Posterior cingulate gyrus (tissue), 11 donors: Measurements from ENCODE around the gene CCDC60.
A peak's percentile ranks its signal among the peaks of the same experiment; 100 is the strongest.

Source experiments
- DNase-seq, 10 donors: peaks; one replicate each; pipeline versions ENCODE4 v3.0.0 to v3.0.0-alpha.2; 2020 to 2021; ENCODE audit warnings: mixed read lengths in 3 of 10
- intact Hi-C: fragments of 100-400 bp; cut with DNase I; formaldehyde crosslinking; loops from one replicate; pipeline ENCODE4 v1.15.1; 2023

The CCDC60 gene

GRCh38 chr12:119431151-119431550 is 96.6 kb downstream of the CCDC60 start:
- DNase-seq = no peak
- intact Hi-C loops = no loop called here

DNA sequence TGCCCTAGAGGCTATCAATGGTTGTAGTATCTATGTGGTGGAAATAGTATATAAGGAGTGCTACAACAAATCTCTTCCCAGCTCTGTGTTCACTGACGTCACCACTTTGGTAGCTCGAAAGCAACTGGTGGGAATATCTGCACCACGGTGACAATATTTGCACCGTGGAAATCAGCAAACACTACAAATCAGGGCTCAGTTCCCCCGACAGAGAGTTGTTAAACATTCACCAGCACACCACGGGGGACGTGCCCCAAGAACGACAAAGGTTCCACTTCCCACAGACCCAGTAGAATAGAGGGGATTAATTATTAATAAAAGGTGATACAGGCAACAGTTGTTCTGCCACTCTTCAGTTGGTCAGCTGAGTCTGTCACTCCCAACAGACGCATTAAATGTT is 98.4 kb downstream of the CCDC60 start:
- DNase-seq = no peak
- intact Hi-C loops = no loop called here

DNA sequence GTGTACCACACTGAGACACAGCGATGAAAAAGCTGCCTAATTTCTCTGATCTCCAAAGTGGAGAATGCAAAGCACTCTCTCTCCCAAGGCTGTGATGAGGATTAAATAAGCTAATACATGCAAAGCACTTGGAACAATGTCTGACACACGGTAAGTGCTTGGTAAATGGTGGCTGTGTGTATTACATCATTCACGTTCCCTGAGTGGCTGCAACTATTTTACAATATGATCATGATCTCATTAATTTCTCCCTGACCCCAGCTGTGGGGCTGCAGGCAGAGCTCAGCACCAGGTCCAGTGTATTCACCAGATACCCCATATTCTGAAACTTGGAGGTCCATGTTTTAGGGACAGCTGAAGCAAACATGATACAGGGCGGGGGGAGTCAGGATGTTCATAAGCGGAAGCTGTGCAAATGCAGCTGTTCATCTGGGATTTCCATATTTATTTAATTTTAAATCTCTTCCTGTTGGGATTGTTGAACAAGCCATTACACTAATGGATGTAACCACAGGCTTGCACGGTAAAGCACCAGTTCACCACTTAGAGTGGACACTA is 106.4 kb downstream of the CCDC60 start:
- intact Hi-C loops = no loop called here

GRCh38 chr12:119444462-119445044 is 110.0 kb downstream of the CCDC60 start:
- peak in 9 of 10 donors; percentile 12 to 90 (median 37) for DNase-seq
- intact Hi-C loops = no loop called here

More for the DNA sequence above, 106.4 kb downstream of the CCDC60 start:
- DNase-seq = no peak

DNA sequence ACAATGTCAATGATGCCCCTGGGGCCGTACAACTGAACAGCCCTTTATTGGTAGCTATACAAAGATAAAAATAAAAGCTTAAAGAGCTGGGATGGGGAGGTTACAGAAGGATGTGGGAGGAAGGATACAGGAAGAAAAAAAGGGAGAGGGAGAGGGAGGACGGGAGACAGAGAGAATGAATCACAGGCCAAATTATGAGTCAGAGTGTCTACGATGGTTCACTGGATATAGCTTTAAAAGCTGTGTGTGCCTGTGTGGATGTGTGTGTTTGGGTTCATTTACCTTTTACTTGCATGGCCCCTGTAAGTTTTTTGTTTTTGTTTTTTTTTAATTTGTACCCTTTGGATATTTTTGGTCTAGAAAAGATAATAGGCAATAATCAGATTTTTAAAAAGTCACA is 111.9 kb downstream of the CCDC60 start:
- no peak for DNase-seq
- intact Hi-C loops = no loop called here

DNA sequence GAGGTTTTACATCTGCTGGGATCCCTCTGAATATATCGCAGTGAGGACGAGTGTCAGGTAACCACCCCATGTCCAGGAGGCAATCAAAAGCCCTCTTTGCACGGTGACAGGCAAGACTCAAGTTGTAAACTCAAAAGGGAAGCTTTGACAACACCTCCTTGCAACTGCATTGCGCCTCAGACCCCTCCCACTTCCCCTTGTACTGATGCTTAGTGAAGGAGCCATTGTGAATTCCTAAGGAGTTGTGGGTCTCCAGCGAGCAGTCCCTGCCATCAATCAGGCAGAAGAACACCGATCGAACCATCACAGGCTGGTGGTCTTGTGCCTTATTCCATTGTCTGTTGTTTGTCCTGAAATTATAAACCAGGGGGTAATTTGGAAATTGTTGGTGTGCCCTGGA is 112.6 kb downstream of the CCDC60 start:
- no peak for DNase-seq
- intact Hi-C loops = no loop called here

GRCh38 chr12:119447618-119448017 is 113.1 kb downstream of the CCDC60 start:
- intact Hi-C loops = no loop called here
- DNase-seq = no peak

- DNase-seq = no peak
- intact Hi-C loops = no loop called here
Measured at GRCh38 chr12:119448611-119449131, 114.1 kb downstream of the CCDC60 start.

DNA sequence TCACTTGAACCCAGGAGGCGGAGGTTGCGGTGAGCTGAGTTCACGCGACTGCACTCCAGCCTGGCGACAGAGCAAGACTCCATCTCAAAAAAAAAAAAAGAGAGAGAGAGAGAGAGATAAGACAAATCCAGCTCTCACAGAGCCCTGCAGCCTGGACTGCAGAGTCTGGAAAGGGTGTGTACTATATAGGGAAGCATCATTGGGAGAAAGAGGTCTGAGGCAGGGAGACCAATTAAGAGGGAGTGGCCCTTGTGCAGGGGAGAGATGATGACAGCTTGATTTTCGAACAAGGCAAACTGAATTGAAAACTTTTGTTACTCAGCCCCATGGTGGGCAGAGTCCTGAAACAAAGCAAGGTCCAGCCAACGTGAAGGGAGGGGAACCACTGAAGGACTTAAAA is 116.2 kb downstream of the CCDC60 start:
- intact Hi-C loops = no loop called here
- no peak for DNase-seq

DNA sequence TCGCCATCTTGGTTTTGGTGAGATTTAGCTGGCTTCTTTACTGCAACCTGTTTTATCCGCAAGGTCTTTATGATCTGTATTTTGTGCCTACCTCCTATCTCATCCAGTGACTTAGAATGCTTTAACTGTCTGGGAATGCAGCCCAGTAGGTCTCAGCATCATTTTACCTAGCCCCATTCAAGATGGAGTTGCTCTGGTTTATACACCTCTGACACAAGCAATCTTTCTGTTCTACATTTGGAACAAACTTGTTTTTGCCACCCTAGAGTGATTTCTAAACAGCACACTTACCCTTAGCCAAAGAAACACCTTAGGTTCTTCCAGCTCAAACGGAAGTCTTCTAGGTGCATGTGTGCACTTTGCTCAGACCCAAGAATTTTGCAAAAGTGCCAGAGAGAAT is 122.3 kb downstream of the CCDC60 start:
- intact Hi-C loops = no loop called here
- DNase-seq = no peak

- no peak for DNase-seq
- intact Hi-C loops = no loop called here
Measured at GRCh38 chr12:119457271-119457670, 122.7 kb downstream of the CCDC60 start.

DNA sequence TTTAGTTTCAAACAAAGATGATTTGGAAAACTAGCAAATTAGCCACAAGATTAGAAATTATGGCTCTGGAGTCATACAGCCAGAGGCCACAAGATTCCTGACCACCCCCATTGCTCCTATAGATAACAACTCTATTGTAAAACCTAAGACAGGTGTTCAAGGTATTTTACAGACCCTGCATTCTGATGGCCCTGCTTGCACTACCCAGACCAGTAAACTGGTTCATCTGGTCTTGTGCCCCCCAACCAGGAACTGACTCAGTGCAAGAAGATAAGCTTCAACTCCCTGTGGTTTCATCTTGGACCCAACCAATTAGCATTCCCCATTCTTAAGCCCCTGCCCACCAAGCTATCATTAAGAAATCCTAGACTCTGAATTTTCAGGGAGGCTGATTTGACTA is 125.0 kb downstream of the CCDC60 start:
- intact Hi-C loops = no loop called here
- DNase-seq = no peak

- DNase-seq = no peak
- intact Hi-C loops = no loop called here
Measured at GRCh38 chr12:119460876-119461275, 126.3 kb downstream of the CCDC60 start.

DNA sequence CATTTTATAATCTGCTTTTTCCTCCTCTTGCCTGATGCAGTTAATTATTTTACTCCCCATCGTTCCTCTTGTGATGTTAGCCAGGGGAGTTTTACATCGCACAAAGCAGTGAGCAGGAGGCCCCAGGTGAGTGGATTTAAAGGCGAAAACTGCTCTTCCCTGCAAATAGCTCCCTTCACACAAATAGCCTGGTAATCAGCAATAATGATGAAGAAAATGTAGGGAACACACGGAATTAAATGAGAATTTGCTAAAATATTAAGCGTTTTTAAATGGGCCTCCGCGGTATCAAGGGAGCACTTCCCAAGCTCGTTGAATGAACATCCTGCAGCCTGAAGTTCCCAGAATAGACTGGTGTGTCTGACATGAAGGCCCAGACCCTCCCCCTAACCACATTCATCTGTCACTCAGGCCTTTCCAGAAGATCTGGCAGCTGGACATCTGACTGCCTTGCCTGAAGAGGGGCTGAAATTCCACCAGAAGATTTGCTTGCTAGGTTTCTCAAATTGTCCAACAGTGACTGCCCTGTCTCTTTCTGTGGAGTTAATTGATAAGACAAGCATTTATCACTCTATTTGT is 127.2 kb downstream of the CCDC60 start:
- no peak for DNase-seq
- intact Hi-C loops = no loop called here

DNA sequence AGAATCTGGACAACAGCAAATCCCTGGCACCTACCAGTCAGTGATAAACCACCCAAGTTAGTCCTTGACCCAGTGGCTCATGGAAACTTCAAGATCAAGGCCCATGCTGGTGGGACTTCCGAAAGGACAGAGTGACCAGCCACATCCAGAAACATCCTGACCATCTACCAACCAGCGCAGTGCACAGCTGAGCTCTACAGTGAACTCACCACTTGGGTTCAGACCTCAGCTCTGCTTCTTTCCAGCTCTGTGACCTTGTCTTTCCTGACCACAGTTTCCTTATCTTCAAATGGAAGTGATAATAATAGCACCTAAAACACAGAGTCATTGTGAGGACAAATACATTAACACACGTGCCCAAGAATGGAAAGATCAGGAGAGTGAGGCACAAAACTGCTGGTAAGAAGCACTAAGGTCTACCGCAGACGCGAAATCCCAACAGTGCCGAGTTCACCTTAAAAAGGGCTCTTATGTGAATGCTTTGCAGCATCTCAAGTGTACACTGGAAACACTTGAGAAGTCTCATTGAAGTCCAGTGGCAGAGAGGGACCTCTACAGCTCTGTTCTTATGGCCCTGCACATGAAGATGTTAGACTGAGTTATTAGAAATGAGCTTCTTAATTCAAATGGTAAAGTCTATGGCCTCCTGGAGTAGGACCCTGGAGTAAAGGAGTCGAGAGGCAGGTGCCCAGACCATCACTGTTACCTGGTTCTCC is 128.8 kb downstream of the CCDC60 start:
- intact Hi-C loops = no loop called here
- no peak for DNase-seq

DNA sequence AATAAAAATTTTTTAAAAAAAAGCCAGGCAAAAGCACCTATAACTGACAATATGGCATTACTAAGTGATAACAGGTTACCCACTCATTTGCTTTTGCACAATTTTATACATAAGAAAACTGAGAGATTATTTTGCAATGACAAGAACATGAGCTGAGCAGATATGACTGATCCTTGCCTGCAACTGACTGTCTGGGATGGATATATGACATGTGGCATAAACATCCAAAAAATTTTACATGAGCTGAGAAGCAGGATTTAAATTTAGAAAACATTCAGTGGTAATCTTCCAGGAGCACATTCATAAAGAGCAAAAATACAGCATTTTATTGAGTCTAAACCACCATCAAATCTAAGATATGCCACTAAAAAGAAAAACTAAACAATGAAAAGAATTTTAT is 133.8 kb downstream of the CCDC60 start:
- intact Hi-C loops = no loop called here
- no peak for DNase-seq

- intact Hi-C loops = no loop called here
- DNase-seq = no peak
Measured at GRCh38 chr12:119475650-119476049, 141.1 kb downstream of the CCDC60 start.

GRCh38 chr12:119476951-119477350 is 142.4 kb downstream of the CCDC60 start:
- intact Hi-C loops = no loop called here

GRCh38 chr12:119479121-119479561 is 144.6 kb downstream of the CCDC60 start:
- intact Hi-C loops = no loop called here
- DNase-seq = peak in 3 of 10 donors; percentile 9 to 31 (median 15)

More at GRCh38 chr12:119476951-119477350, 142.4 kb downstream of the CCDC60 start:
- no peak for DNase-seq

- DNase-seq = no peak
- intact Hi-C loops = no loop called here
Measured at GRCh38 chr12:119480551-119480950, 146.0 kb downstream of the CCDC60 start.

DNA sequence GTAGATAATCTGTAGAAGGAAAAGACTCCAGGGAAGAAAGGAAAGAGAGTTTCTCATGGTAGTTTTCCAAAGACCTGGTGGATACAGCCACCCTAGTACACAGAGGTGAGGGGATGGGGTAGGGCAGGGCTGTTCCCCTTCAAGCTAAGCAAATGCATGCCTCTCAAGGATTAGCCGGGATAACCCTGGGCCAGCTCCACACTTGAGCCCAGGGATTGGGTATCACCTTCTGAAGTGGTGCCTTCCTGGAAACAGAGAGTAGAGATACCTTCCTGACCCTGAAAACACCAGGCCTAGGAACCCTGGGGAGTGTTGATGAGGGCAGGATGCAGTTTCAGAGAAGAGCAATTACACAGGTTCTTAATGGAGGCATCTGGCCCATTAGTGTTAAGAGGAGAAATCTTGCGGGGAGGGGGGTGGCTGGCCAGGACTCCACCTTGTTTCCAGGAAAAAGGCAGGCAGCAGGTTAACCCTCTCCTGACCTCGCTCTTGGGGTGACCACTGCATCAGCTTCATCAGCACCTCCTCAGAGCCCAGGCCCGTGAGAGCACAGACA is 152.1 kb downstream of the CCDC60 start:
- intact Hi-C loops = no loop called here
- no peak for DNase-seq
